H9 (cell line): ENCODE results near the gene ANAPC16. TPM values are rescaled to one million over a fixed set of nuclear protein-coding genes. Genes with fewer than 3 reads are reported as not detected.

ENCODE experiments used
- DNase-seq: peaks from one replicate; pipeline ENCODE4 v3.0.0-alpha.2; 2017
- H2AFZ ChIP-seq: one replicate; pipeline ENCODE4 v1.6.1; 2013; ENCODE audit warnings: mild to moderate bottlenecking, low read length, control low read depth, moderate library complexity
- H2AK5ac ChIP-seq: 2 replicates; pipeline ENCODE4 v1.6.1; 2013; ENCODE audit warnings: low read length, control low read depth, mixed read lengths; ENCODE audit not compliant: insufficient read length
- H2BK120ac ChIP-seq: one replicate; pipeline ENCODE4 v1.6.1; 2013; ENCODE audit warnings: low read depth, mild to moderate bottlenecking, low read length, control low read depth, inconsistent platforms; ENCODE audit not compliant: poor library complexity, severe bottlenecking
- H2BK12ac ChIP-seq: 2 replicates; pipeline ENCODE4 v1.6.1; 2013; ENCODE audit warnings: low read length, control low read depth, mixed read lengths, low read depth; ENCODE audit not compliant: insufficient read length
- H2BK15ac ChIP-seq: 2 replicates; pipeline ENCODE4 v1.6.1; 2013; ENCODE audit warnings: low read depth, low read length, control low read depth
- H2BK20ac ChIP-seq: one replicate; pipeline ENCODE4 v1.6.1; 2013; ENCODE audit warnings: low read depth, mild to moderate bottlenecking, low read length, control low read depth, inconsistent platforms; ENCODE audit not compliant: poor library complexity, severe bottlenecking
- H2BK5ac ChIP-seq: 2 replicates; pipeline ENCODE4 v1.6.1; 2013; ENCODE audit warnings: low read length, control low read depth, mixed read lengths; ENCODE audit not compliant: insufficient read length
- H3K14ac ChIP-seq: 2 replicates; pipeline ENCODE4 v1.6.1; 2013; ENCODE audit warnings: low read length, control low read depth; ENCODE audit not compliant: insufficient read depth
- H3K18ac ChIP-seq: 2 replicates; pipeline ENCODE4 v1.6.1; 2013; ENCODE audit warnings: low read depth, mild to moderate bottlenecking, mixed read lengths, low read length, control low read depth; ENCODE audit not compliant: insufficient read length
- H3K23ac ChIP-seq: 2 replicates; pipeline ENCODE4 v1.6.1; 2013; ENCODE audit warnings: low read length, control low read depth, mixed read lengths, low read depth; ENCODE audit not compliant: insufficient read length
- H3K23me2 ChIP-seq: 2 replicates; pipeline ENCODE4 v1.6.1; 2013; ENCODE audit warnings: low read depth, mild to moderate bottlenecking, mixed read lengths, low read length, control low read depth; ENCODE audit not compliant: insufficient read length, poor library complexity, severe bottlenecking
- H3K27ac ChIP-seq: 2 replicates; pipeline ENCODE4 v1.5.1; 2013; ENCODE audit warnings: low read length, control low read depth, mixed read lengths, low read depth; ENCODE audit not compliant: insufficient read length
- H3K27me3 ChIP-seq: 2 replicates; pipeline ENCODE4 v1.6.1; 2013; ENCODE audit warnings: low read length, control low read depth, inconsistent platforms; ENCODE audit not compliant: insufficient read depth
- H3K4ac ChIP-seq: 2 replicates; pipeline ENCODE4 v1.6.1; 2013; ENCODE audit warnings: low read depth, mild to moderate bottlenecking, control low read depth, inconsistent platforms, low read length, moderate library complexity
- H3K4me1 ChIP-seq: 2 replicates; pipeline ENCODE4 v1.6.1; 2013; ENCODE audit warnings: low read length, control low read depth, inconsistent platforms; ENCODE audit not compliant: insufficient read depth
- H3K4me2 ChIP-seq: 2 replicates; pipeline ENCODE4 v1.6.1; 2013; ENCODE audit warnings: low read length, control low read depth, mixed read lengths; ENCODE audit not compliant: insufficient read length, insufficient read depth
- H3K56ac ChIP-seq: 2 replicates; pipeline ENCODE4 v1.6.1; 2013; ENCODE audit warnings: low read depth, mild to moderate bottlenecking, mixed read lengths, low read length, control low read depth; ENCODE audit not compliant: insufficient read length
- H3K79me1 ChIP-seq: 2 replicates; pipeline ENCODE4 v1.6.1; 2013; ENCODE audit warnings: low read depth, mild to moderate bottlenecking, moderate library complexity, low read length, control low read depth, inconsistent platforms; ENCODE audit not compliant: insufficient read depth, poor library complexity, severe bottlenecking
- H3K79me2 ChIP-seq: 2 replicates; pipeline ENCODE4 v1.6.1; 2013; ENCODE audit warnings: low read length, control low read depth, inconsistent platforms; ENCODE audit not compliant: insufficient read depth
- H3K9ac ChIP-seq: 2 replicates; pipeline ENCODE4 v1.6.1; 2013; ENCODE audit warnings: low read length, control low read depth, mixed read lengths; ENCODE audit not compliant: insufficient read length; ENCODE audit errors: extremely low read depth
- H3K9me3 ChIP-seq: one replicate; pipeline ENCODE4 v1.6.1; 2013; ENCODE audit warnings: low read depth, low read length, inconsistent platforms; ENCODE audit not compliant: control insufficient read depth
- H3T11ph ChIP-seq: one replicate; pipeline ENCODE4 v1.6.1; 2013; ENCODE audit warnings: mild to moderate bottlenecking, low read length, control low read depth, inconsistent platforms
- H4K20me1 ChIP-seq: one replicate; pipeline ENCODE4 v1.6.1; 2013; ENCODE audit not compliant: control insufficient read depth, insufficient read length, insufficient read depth
- H4K5ac ChIP-seq: 2 replicates; pipeline ENCODE4 v1.6.1; 2013; ENCODE audit warnings: low read depth, mild to moderate bottlenecking, mixed read lengths, low read length, control low read depth; ENCODE audit not compliant: insufficient read length
- H4K8ac ChIP-seq: replicated peaks from 2 replicates; pipeline ENCODE4 v1.6.1; 2013; ENCODE audit warnings: low read length, control low read depth, mixed read lengths, low read depth; ENCODE audit not compliant: insufficient read length
- H4K91ac ChIP-seq: 2 replicates; pipeline ENCODE4 v1.6.1; 2013; ENCODE audit warnings: low read depth, mild to moderate bottlenecking, moderate library complexity, mixed read lengths, low read length, control low read depth; ENCODE audit not compliant: insufficient read length
- H3K27ac Mint-ChIP-seq, 3 experiments: 2 replicates in 2 of 3; 3 replicates in 1 of 3; pipeline ENCODE4 v1.8.0; 2020 to 2021; ENCODE audit warnings: mixed read lengths in 3 of 3, mild to moderate bottlenecking in 1 of 3, moderate library complexity in 1 of 3
- H3K27me3 Mint-ChIP-seq: 2 replicates; pipeline ENCODE4 v1.8.0; 2021; ENCODE audit warnings: low read depth, mild to moderate bottlenecking, moderate library complexity, mixed read lengths
- H3K36me3 Mint-ChIP-seq, 3 experiments: 2 replicates in 2 of 3; 3 replicates in 1 of 3; pipeline ENCODE4 v1.8.0; 2020 to 2021; ENCODE audit warnings: low read depth in 3 of 3, mixed read lengths in 3 of 3; ENCODE audit not compliant: insufficient read depth in 1 of 3
- H3K4me1 Mint-ChIP-seq, 2 experiments: 2 replicates each; pipeline ENCODE4 v1.8.0; 2020; ENCODE audit warnings: mixed read lengths in 2 of 2
- H3K4me3 Mint-ChIP-seq, 2 experiments: 2 replicates in 1 of 2; 3 replicates in 1 of 2; pipeline ENCODE4 v1.8.0; 2020 to 2021; ENCODE audit warnings: mild to moderate bottlenecking in 2 of 2, mixed read lengths in 2 of 2, moderate library complexity in 1 of 2
- H3K9me3 Mint-ChIP-seq, 2 experiments: 2 replicates in 1 of 2; 3 replicates in 1 of 2; pipeline ENCODE4 v1.8.0; 2020; ENCODE audit warnings: mild to moderate bottlenecking in 2 of 2, mixed read lengths in 2 of 2, moderate library complexity in 1 of 2
- WGBS: extraction: QIAGEN DNeasy Blood & Tissue Kit; methylation state at CpG from one replicate; pipeline ENCODE4 v1.1.7; 2013; ENCODE audit warnings: missing lambda C conversion rate, low lambda C conversion rate, mixed read lengths; ENCODE audit not compliant: insufficient read length; ENCODE audit errors: extremely low coverage; 5-methylcytosine and 5-hydroxymethylcytosine counted together
- total RNA-seq: library from RNA; stranded (reverse); gene quantifications from 2 replicates; pipeline ENCODE4 v1.2.1, GENCODE V29; 2021
- TF ChIP-seq, protein P1 (sequence below): fragments of 200-600 bp; sonication (generic); conservative IDR thresholded peaks from 3 replicates; pipeline ENCODE4 v1.8.0; 2021; ENCODE audit warnings: antibody characterized with exemption, mild to moderate bottlenecking

Gene ANAPC16
- total RNA-seq, 1 experiment from 2014 or later: 66.6 TPM

- peaks cover 31 to 46% of the 10 kb centered on the region in 2 experiments for H3K4me1 Mint-ChIP-seq
Measured at GRCh38 chr10:72245949-72246525, 30.2 kb downstream of the ANAPC16 start.

More at GRCh38 chr10:72245949-72246525, 30.2 kb downstream of the ANAPC16 start:
- H3K9me3 Mint-ChIP-seq: no peaks in the 10 kb centered on the region; a peak in 1 of 5 replicates
- Histone ChIP-seq H2AK5ac (no peak overlapping the region), H4K91ac (no peak overlapping the region), H3K4me1 (peaks cover 5% of the 10 kb centered on the region; the same call in 1 of the 2 replicates), H2BK15ac (no peak overlapping the region), H3K4me2 (no peak overlapping the region), H2BK20ac (no peak overlapping the region), H4K20me1 (no peaks in the 10 kb centered on the region), H3K23me2 (no peaks in the 10 kb centered on the region), H3K56ac (no peak overlapping the region), H3K27ac (no peak overlapping the region), H4K5ac (no peak overlapping the region), H3K9me3 (no peaks in the 10 kb centered on the region), H2BK12ac (no peak overlapping the region), H3K79me1 (no peaks in the 10 kb centered on the region), H3K14ac (no peak overlapping the region), H3K27me3 (no peaks in the 10 kb centered on the region), H2AFZ (no peak overlapping the region), H2BK120ac (no peak overlapping the region), H3K9ac (no peak overlapping the region), H3T11ph (no peak overlapping the region), H3K4ac (no peak overlapping the region), H3K79me2 (no peaks in the 10 kb centered on the region), H2BK5ac (no peak overlapping the region), H3K18ac (no peak overlapping the region), H4K8ac (no peak overlapping the region), H3K23ac (no peak overlapping the region)
- no peak overlapping the region for H3K27ac Mint-ChIP-seq
- H3K4me3 Mint-ChIP-seq: no peak overlapping the region
- no CpG with 5 or more reads among the region's 3 CpGs for WGBS
- TF ChIP-seq, protein P1, sequence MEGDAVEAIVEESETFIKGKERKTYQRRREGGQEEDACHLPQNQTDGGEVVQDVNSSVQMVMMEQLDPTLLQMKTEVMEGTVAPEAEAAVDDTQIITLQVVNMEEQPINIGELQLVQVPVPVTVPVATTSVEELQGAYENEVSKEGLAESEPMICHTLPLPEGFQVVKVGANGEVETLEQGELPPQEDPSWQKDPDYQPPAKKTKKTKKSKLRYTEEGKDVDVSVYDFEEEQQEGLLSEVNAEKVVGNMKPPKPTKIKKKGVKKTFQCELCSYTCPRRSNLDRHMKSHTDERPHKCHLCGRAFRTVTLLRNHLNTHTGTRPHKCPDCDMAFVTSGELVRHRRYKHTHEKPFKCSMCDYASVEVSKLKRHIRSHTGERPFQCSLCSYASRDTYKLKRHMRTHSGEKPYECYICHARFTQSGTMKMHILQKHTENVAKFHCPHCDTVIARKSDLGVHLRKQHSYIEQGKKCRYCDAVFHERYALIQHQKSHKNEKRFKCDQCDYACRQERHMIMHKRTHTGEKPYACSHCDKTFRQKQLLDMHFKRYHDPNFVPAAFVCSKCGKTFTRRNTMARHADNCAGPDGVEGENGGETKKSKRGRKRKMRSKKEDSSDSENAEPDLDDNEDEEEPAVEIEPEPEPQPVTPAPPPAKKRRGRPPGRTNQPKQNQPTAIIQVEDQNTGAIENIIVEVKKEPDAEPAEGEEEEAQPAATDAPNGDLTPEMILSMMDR: no peak
- no peak for DNase-seq
- no peaks in the 10 kb centered on the region for H3K36me3 Mint-ChIP-seq
- H3K27me3 Mint-ChIP-seq: no peaks in the 10 kb centered on the region
